NCI-H345 treated with DMSO at 0.1 percent for 48 hours (cell line): ENCODE measurements around the gene MCOLN3.
"Not testable (repeated sequence)": the region's sequence is repeated elsewhere in the genome, so short reads cannot be mapped to it uniquely, and the experiment has no call there.

Experiments used
- DNase-seq: peaks from one replicate; lab custom pipeline; 2025; ENCODE audit not compliant: unreplicated experiment; lab: John Stamatoyannopoulos, UW

The MCOLN3 gene

GRCh38 chr1:85054664-85055063 is 6.4 kb upstream of the MCOLN3 start:
- DNase-seq, result no peak

GRCh38 chr1:85049735-85050166 is 1.5 kb upstream of the MCOLN3 start:
- DNase-seq, result no peak

GRCh38 chr1:85047472-85048295 is 616 bp downstream of the MCOLN3 start:
- DNase-seq, result no peak

- DNase-seq, result no peak
Observed at GRCh38 chr1:85047144-85047471, 1.2 kb downstream of the MCOLN3 start.

GRCh38 chr1:85042413-85042812 is 5.9 kb downstream of the MCOLN3 start:
- DNase-seq, result no peak

- DNase-seq, result no peak
Observed at GRCh38 chr1:85041793-85042192, 6.5 kb downstream of the MCOLN3 start.

GRCh38 chr1:85033221-85033620 is 15.1 kb downstream of the MCOLN3 start:
- DNase-seq, result no peak

- no peak for DNase-seq
Observed at GRCh38 chr1:85030536-85030935, 17.8 kb downstream of the MCOLN3 start.

- DNase-seq, result no peak
Observed at GRCh38 chr1:85028151-85028550, 20.1 kb downstream of the MCOLN3 start.

- no peak for DNase-seq
Observed at GRCh38 chr1:85027242-85027983, 20.9 kb downstream of the MCOLN3 start.

- no peak for DNase-seq
Observed at GRCh38 chr1:85025940-85026339, 22.4 kb downstream of the MCOLN3 start.

GRCh38 chr1:85024736-85025135 is 23.6 kb downstream of the MCOLN3 start:
- no peak for DNase-seq

- no peak for DNase-seq
Observed at GRCh38 chr1:85022700-85023099, 25.6 kb downstream of the MCOLN3 start.

GRCh38 chr1:85019994-85020393 is 28.3 kb downstream of the MCOLN3 start:
- no peak for DNase-seq

GRCh38 chr1:85015826-85016225 is 32.5 kb downstream of the MCOLN3 start:
- DNase-seq, result no peak

- not testable (repeated sequence) for DNase-seq
Observed at GRCh38 chr1:85005641-85006040, 42.7 kb downstream of the MCOLN3 start.

- no peak for DNase-seq
Observed at GRCh38 chr1:85001742-85002141, 46.6 kb downstream of the MCOLN3 start.

- no peak for DNase-seq
Observed at GRCh38 chr1:84998642-84999280, 49.5 kb downstream of the MCOLN3 start.

GRCh38 chr1:84997667-84998600 is 50.4 kb downstream of the MCOLN3 start:
- no peak for DNase-seq

GRCh38 chr1:84996846-84997666 is 51.2 kb downstream of the MCOLN3 start, which contains the start of gene MCOLN2:
TSS of gene MCOLN2 (minus strand) at chr1:84997113. CDS start at chr1:84996872, 241 bp downstream.
- DNase-seq, result peak; percentile 42
